IMR-90 (cell line): ENCODE data around the gene GPAT3. TPM values are rescaled to one million over a fixed set of nuclear protein-coding genes. Genes with fewer than 3 reads are reported as not detected.
A peak's percentile ranks its signal among the peaks of the same experiment; 100 is the strongest.

Experiments used
- ATAC-seq: fragments of 200-7000 bp; cut with Tn5 transposase; 2 replicates; pipeline ENCODE4 v1.9.1; 2020; ENCODE audit warnings: low read depth, mild to moderate bottlenecking, moderate library complexity
- BruUV-seq: library from RNA; stranded (reverse); fragments of 400-500 nt; replicated peaks from 2 replicates; lab custom pipeline; 2021; lab: Mats Ljungman, UMichigan
- CTCF ChIA-PET: fragments of 300-600 bp; formaldehyde crosslinking; extraction: SDS; loops from one replicate; lab custom pipeline; 2021; ENCODE audit warnings: antibody characterized with exemption; lab: Yijun Ruan, JAX
- POLR2A ChIA-PET: fragments of 300-600 bp; sonication (Branson Sonifier 250); formaldehyde crosslinking; loops from one replicate; lab custom pipeline; 2022; ENCODE audit warnings: antibody characterized with exemption; ENCODE audit not compliant: unreplicated experiment; lab: Charles Lee
- DNase-seq: peaks from one replicate; pipeline ENCODE4 v3.0.0; 2013
- H2AFZ ChIP-seq: replicated peaks from 2 replicates; pipeline ENCODE3; 2013; ENCODE audit warnings: low read length, mild to moderate bottlenecking; ENCODE audit not compliant: poor library complexity
- H2AK5ac ChIP-seq: 2 replicates; pipeline ENCODE4 v1.6.1; 2013; ENCODE audit warnings: low read depth, low read length, inconsistent platforms
- H2AK9ac ChIP-seq: replicated peaks from 2 replicates; pipeline ENCODE3; 2013; ENCODE audit warnings: mild to moderate bottlenecking, low read depth, low read length, moderate library complexity; ENCODE audit not compliant: poor library complexity
- H2BK120ac ChIP-seq: 2 replicates; pipeline ENCODE4 v1.6.1; 2013; ENCODE audit warnings: low read depth, low read length, inconsistent platforms
- H2BK15ac ChIP-seq: 3 replicates; pipeline ENCODE4 v1.6.1; 2013; ENCODE audit warnings: low read depth, low read length, inconsistent platforms
- H2BK20ac ChIP-seq: 2 replicates; pipeline ENCODE4 v1.6.1; 2013; ENCODE audit warnings: low read depth, mild to moderate bottlenecking, inconsistent platforms, low read length, moderate library complexity
- H2BK5ac ChIP-seq: 2 replicates; pipeline ENCODE4 v1.6.1; 2013; ENCODE audit warnings: mild to moderate bottlenecking, low read depth, low read length, inconsistent platforms; ENCODE audit not compliant: poor library complexity, severe bottlenecking
- H3K14ac ChIP-seq: replicated peaks from 2 replicates; pipeline ENCODE4 v1.6.1; 2013; ENCODE audit warnings: low read depth, low read length, inconsistent platforms
- H3K18ac ChIP-seq: 2 replicates; pipeline ENCODE4 v1.6.1; 2013; ENCODE audit warnings: low read depth, low read length, control low read depth
- H3K23ac ChIP-seq: 2 replicates; pipeline ENCODE4 v1.6.1; 2013; ENCODE audit warnings: low read depth, low read length, inconsistent platforms
- H3K27ac ChIP-seq: 2 replicates; pipeline ENCODE4 v1.5.1; 2013; ENCODE audit warnings: mild to moderate bottlenecking, control low read depth, low read length; ENCODE audit not compliant: insufficient read depth
- H3K27me3 ChIP-seq: 2 replicates; pipeline ENCODE4 v1.6.1; 2013; ENCODE audit warnings: low read length; ENCODE audit not compliant: control insufficient read depth, insufficient read depth
- H3K36me3 ChIP-seq: 2 replicates; pipeline ENCODE4 v1.6.1; 2013; ENCODE audit warnings: low read length, mixed read lengths; ENCODE audit not compliant: control insufficient read depth, insufficient read depth
- H3K4ac ChIP-seq: 2 replicates; pipeline ENCODE4 v1.6.1; 2013; ENCODE audit warnings: low read depth, low read length, inconsistent platforms
- H3K4me1 ChIP-seq: 2 replicates; pipeline ENCODE4 v1.6.1; 2013; ENCODE audit warnings: low read length, mixed read lengths; ENCODE audit not compliant: control insufficient read depth, insufficient read depth
- H3K4me2 ChIP-seq: 2 replicates; pipeline ENCODE4 v1.6.1; 2013; ENCODE audit warnings: low read depth, mild to moderate bottlenecking, control low read depth, low read length, moderate library complexity
- H3K4me3 ChIP-seq: 2 replicates; pipeline ENCODE4 v1.5.1; 2013; ENCODE audit warnings: low read depth, mild to moderate bottlenecking, control low read depth, low read length, moderate library complexity; ENCODE audit not compliant: insufficient read depth
- H3K56ac ChIP-seq: 2 replicates; pipeline ENCODE4 v1.6.1; 2013; ENCODE audit warnings: low read length, inconsistent platforms; ENCODE audit not compliant: insufficient read depth; ENCODE audit errors: extremely low read depth
- H3K79me1 ChIP-seq, 2 experiments: 2 replicates each; pipeline ENCODE4 v1.6.1; 2013; ENCODE audit warnings: low read length in 2 of 2, inconsistent platforms in 1 of 2, low read depth in 1 of 2
- H3K9ac ChIP-seq: 2 replicates; pipeline ENCODE4 v1.6.1; 2013; ENCODE audit warnings: low read depth, low read length, control low read depth
- H3K9me1 ChIP-seq: 2 replicates; pipeline ENCODE4 v1.6.1; 2013; ENCODE audit warnings: low read length, inconsistent platforms; ENCODE audit not compliant: insufficient read depth
- H3K9me3 ChIP-seq: 2 replicates; pipeline ENCODE4 v1.6.1; 2013; ENCODE audit warnings: low read length; ENCODE audit not compliant: control insufficient read depth, insufficient read depth
- H4K20me1 ChIP-seq: 2 replicates; pipeline ENCODE4 v1.6.1; 2013; ENCODE audit warnings: low read length, inconsistent platforms; ENCODE audit not compliant: insufficient read depth
- H4K5ac ChIP-seq: 2 replicates; pipeline ENCODE4 v1.6.1; 2013; ENCODE audit warnings: mild to moderate bottlenecking, low read depth, low read length, control low read depth
- H4K8ac ChIP-seq, 2 experiments: 2 replicates each; pipeline ENCODE4 v1.6.1; 2013; ENCODE audit warnings: low read depth in 2 of 2, low read length in 2 of 2, control low read depth in 1 of 2, inconsistent platforms in 1 of 2
- H4K91ac ChIP-seq: 2 replicates; pipeline ENCODE4 v1.6.1; 2013; ENCODE audit warnings: low read depth, low read length, inconsistent platforms; ENCODE audit not compliant: insufficient read depth
- WGBS, 2 experiments: methylation state at CpG; one replicate each; pipeline versions ENCODE4 v1.1.5 to v1.1.7; 2013; ENCODE audit warnings: missing lambda C conversion rate in 2 of 2; ENCODE audit not compliant: insufficient read length in 1 of 2; ENCODE audit errors: extremely low coverage in 2 of 2; 5-methylcytosine and 5-hydroxymethylcytosine counted together
- dilution Hi-C: fragments of 300-500 bp; cut with HindIII; formaldehyde crosslinking; loops from one replicate; pipeline ENCODE4 v1.14.3; 2018; ENCODE audit warnings: low sequenced_read_pairs; ENCODE audit not compliant: unreplicated experiment
- in situ Hi-C: fragments of 300-500 bp; cut with MboI; formaldehyde crosslinking; loops from 3 replicates; pipeline ENCODE4 v1.14.3; 2019; ENCODE audit warnings: low sequenced_read_pairs, inconsistent platforms, mixed read lengths
- intact Hi-C: fragments of 100-400 bp; cut with micrococcal nuclease; formaldehyde crosslinking; loops from 2 replicates; pipeline ENCODE4 v1.10.0; 2022
- polyA plus RNA-seq, 3 experiments: library from polyadenylated mRNA; depleted of rRNA; stranded (reverse); fragments of >200 nt; gene quantifications; 2 replicates each; pipeline ENCODE4 v1.2.3, GENCODE V29; 2012; ENCODE audit warnings: low replicate concordance in 1 of 3
- total RNA-seq: library from RNA; depleted of rRNA; stranded (reverse); fragments of >200 nt; gene quantifications from 2 replicates; pipeline ENCODE4 v1.2.3, GENCODE V29; 2012
- TF ChIP-seq, protein P1 (sequence below): conservative IDR thresholded peaks from 2 replicates; pipeline ENCODE4 v1.5.1; 2012; ENCODE audit warnings: mild to moderate bottlenecking, low read depth, low read length, improper control_type of control experiment
- TF ChIP-seq, protein P2 (sequence below): fragments of 150-350 bp; IDR thresholded peaks from 2 replicates; pipeline ENCODE4 v1.6.1; 2017; ENCODE audit warnings: mild to moderate bottlenecking, antibody characterized with exemption, low read length, low read depth

Gene GPAT3
- total and polyA plus RNA-seq, 2 of the 4 experiments (the other 2 are of a cell fraction) = 1.3 to 2.9 TPM

DNA sequence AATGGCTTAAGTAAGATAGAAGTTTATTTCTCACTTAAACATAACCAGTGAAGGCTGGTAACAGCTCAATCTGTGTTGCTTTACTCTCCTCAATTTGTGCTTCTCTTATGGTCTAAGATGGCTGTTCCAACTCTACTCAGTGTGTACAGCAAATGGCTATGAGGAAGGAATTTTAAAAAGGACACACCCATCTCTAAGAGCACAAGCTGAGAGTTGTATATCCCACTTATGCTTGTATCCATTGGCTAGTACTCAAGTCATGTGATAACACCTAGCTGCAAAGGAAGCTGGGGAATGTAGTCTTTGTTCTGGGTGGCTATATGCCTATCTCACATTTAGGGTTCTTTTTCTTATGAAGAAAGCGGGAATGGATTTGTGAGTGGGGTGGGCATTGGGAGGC is 63.3 kb downstream of the GPAT3 start:
- Histone ChIP-seq H4K5ac (no peak overlapping the region), H2AK9ac (no peak overlapping the region), H4K91ac (no peak overlapping the region), H3K4me3 (no peak overlapping the region), H3K36me3 (no peaks in the 10 kb centered on the region), H2BK20ac (no peak overlapping the region), H3K27me3 (no peaks in the 10 kb centered on the region), H2BK5ac (no peak overlapping the region), H2AFZ (no peak overlapping the region), H3K9ac (no peak overlapping the region), H3K18ac (no peak overlapping the region), H3K4me2 (no peak overlapping the region), H2AK5ac (no peak overlapping the region), H3K4ac (no peak overlapping the region), H2BK15ac (no peak overlapping the region), H3K4me1 (peaks cover 4% of the 10 kb centered on the region), H4K8ac (no peak overlapping the region), H3K9me3 (no peaks in the 10 kb centered on the region), H3K23ac (no peak overlapping the region), H3K56ac (no peak overlapping the region), H3K79me1 (no peaks in the 10 kb centered on the region), H3K14ac (no peak overlapping the region), H3K27ac (no peak overlapping the region), H2BK120ac (no peak overlapping the region), H3K9me1 (no peaks in the 10 kb centered on the region), H4K20me1 (no peaks in the 10 kb centered on the region)
- dilution Hi-C loops = no loop called here
- TF ChIP-seq, protein P1, sequence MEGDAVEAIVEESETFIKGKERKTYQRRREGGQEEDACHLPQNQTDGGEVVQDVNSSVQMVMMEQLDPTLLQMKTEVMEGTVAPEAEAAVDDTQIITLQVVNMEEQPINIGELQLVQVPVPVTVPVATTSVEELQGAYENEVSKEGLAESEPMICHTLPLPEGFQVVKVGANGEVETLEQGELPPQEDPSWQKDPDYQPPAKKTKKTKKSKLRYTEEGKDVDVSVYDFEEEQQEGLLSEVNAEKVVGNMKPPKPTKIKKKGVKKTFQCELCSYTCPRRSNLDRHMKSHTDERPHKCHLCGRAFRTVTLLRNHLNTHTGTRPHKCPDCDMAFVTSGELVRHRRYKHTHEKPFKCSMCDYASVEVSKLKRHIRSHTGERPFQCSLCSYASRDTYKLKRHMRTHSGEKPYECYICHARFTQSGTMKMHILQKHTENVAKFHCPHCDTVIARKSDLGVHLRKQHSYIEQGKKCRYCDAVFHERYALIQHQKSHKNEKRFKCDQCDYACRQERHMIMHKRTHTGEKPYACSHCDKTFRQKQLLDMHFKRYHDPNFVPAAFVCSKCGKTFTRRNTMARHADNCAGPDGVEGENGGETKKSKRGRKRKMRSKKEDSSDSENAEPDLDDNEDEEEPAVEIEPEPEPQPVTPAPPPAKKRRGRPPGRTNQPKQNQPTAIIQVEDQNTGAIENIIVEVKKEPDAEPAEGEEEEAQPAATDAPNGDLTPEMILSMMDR = no peak
- TF ChIP-seq, protein P2, sequence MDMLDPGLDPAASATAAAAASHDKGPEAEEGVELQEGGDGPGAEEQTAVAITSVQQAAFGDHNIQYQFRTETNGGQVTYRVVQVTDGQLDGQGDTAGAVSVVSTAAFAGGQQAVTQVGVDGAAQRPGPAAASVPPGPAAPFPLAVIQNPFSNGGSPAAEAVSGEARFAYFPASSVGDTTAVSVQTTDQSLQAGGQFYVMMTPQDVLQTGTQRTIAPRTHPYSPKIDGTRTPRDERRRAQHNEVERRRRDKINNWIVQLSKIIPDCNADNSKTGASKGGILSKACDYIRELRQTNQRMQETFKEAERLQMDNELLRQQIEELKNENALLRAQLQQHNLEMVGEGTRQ = peak; percentile 43; the same call in 1 of the 2 replicates
- ATAC-seq = peak; percentile 50
- ChIA-PET POLR2A (no interaction called here), CTCF (interaction anchor here (0.5 to 1.0 kb wide), 2 partner anchors 15 to 627 kb away, joined by 3 to 5 read pairs; no protein-coding TSS in a partner anchor)
- WGBS, 2 experiments = no CpG with 5 or more reads among the region's 1 CpG
- DNase-seq = peak; percentile 59
- no TSS peak for BruUV-seq
- in situ Hi-C loops = no loop called here
- intact Hi-C loops = no loop called here
